HT1080 (cell line): ENCODE results near the gene TUBA8. TPM values are rescaled to one million over a fixed set of nuclear protein-coding genes. Genes with fewer than 3 reads are reported as not detected.
"Not testable (repeated sequence)": the region's sequence is repeated elsewhere in the genome, so short reads cannot be mapped to it uniquely, and the experiment has no call there.

Experiments
- DNase-seq: peaks from one replicate; pipeline ENCODE4 v3.0.0-alpha.2; 2015; ENCODE audit warnings: low read depth
- polyA plus RNA-seq, 2 experiments: library from polyadenylated mRNA; depleted of rRNA; stranded (reverse); fragments of >200 nt; gene quantifications; 2 replicates each; pipeline ENCODE4 v1.2.3, GENCODE V29; 2015
- total RNA-seq: library from RNA; depleted of rRNA; stranded (reverse); fragments of >200 nt; shearing (Covaris generic); gene quantifications from 2 replicates; pipeline ENCODE4 v1.2.3, GENCODE V29; 2014; rRNA removed

TUBA8 gene
- 0.06 and 0.17 TPM in 2 replicates for total RNA-seq
- polyA plus RNA-seq (2015; cell fraction: cytosol; rRNA removed), result 0.36 TPM in 1 of 2 replicates, not detected in the other
- 0.23 and 0.70 TPM in 2 replicates for polyA plus RNA-seq (2015; cell fraction: nucleus; rRNA removed)

DNA sequence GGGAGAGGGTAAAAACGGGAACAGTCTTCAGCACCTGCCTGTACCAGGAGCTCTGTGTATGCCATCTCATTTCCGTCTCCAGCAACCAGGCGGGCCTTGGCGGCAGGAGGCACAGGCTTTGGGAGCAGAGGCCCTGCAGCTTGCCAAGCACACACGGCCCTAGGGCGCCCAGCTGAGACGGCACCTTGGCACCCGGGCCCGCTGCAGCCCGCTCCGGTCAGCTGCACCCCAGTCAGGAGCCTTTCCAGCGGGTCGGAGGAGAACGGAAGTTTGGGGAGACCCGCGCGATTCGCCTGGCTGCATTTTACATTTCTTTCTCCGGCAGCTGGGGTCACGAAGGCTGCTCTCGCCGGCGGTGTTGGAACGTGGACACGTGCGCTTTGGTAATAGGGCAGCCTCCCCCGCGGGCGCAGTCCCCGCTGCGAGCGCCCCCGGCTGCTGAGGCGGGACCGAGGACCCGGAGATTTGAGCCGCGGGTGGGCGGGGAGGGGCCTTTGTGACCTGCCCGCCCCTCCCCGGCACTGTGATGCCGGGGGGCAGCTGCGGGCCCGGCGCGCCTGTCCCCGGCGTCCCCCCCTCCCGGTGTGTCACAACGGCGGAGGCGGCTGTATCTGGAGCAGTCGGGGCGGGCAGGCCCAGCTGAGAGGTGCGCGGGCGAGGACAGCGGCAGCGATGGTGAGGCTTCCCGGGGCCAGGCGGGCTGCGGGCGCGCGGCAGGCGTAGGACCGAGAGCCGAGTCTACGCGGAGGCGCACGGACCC lies at the start of gene TUBA8:
Gene TUBA8 (plus strand): TSS at position 616 of the 760 bp plus-strand sequence. CDS start 57 bp downstream, at position 673.
- no peak for DNase-seq

DNA sequence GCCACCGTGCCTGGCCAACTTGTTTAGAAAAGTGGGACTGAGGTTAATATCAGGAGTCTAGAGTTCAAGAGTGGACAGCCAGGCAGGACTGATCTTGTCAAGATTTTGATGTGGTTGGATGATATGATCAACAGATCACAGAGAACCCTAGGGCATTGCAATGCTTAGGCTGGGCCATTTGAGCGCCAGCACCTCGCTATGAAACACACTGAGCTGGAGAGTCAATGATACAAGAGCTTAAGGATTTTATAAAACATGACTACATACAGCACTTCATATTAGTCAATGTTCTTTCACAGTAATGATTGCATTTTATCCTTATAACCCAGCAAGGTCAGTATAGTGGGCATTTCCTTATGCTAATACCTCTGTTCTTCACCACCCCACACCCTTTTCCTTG lies 48.2 kb upstream of the TUBA8 start:
- DNase-seq, result no peak

DNA sequence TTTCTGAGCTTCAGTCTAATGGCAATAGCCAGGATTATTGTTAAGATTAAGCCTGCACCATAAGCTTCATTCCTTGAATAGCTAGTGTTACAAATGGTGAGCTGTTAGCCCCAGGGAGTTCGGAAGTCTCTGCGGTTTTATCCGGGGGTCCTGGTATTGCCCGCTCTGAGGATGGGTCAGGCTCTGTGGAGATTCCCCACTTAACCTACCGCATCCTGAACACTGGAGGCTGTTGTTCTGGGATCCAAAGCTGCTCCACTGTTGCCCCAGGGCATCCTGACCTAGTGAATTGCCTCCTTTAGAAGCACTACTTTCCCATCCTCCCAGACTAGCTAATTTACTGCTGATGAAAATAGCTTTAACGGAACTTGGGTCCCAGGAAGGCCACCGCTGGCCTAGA lies 47.3 kb upstream of the TUBA8 start:
- DNase-seq, result no peak

DNA sequence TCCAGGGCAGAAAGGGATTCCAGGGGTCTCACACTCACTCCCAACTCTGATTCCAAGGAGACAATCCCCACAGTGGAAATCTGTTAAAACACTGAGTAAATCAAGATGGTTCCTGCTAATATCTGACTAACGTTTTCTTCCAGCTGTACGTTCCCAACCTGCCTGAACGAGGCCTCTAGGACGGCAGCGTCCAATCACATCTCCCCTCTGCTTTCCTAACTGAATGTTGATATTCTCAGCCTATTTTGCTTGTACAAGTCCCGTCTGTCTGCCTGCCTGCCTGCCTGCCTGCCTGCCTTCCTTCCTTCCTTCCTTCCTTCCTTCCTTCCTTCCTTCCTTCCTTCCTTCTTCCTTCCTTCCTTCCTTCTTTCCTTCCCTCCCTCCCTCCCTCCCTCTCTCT lies 46.9 kb upstream of the TUBA8 start:
- not testable (repeated sequence) for DNase-seq

DNA sequence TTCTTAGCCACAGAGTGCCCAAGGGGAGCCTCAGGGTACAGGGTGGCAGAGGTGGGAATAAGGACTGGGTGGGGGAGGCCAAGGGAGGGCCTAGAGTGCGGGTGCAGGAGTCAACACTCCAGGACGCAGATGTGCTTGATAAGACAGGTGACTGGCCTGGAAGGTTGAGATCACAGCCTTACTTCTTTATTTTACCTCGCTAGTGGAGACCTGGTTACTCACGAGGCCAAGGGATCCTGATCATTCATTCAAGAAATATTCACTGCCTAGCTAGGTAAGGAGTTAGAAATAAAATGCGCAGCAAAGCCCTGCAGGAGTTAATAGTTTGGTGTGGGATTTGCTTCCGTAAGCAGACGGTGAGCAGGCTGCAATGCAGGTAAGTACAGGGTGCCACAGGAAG lies 46.0 kb upstream of the TUBA8 start:
- no peak for DNase-seq

DNA sequence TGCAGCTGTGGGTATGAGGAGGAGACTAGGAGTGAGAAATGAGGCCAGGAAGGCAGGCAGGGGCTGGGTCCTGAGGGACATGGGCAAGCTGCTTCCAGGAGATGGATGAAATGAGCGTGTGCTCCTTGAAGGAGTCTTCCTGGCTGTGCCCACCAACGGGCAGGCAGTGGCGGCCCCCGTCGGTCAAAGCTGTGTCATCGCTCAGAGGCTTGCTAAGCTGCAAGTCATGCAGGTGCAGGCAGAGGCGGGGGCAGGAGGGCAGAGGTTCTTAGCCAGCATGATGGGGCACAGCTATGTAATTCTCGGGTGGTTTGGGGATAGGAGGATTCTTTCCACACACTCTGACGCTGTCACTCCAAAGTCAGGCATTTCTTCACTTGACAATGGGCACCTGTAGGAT lies 45.4 kb upstream of the TUBA8 start:
- DNase-seq, result peak; percentile 36

DNA sequence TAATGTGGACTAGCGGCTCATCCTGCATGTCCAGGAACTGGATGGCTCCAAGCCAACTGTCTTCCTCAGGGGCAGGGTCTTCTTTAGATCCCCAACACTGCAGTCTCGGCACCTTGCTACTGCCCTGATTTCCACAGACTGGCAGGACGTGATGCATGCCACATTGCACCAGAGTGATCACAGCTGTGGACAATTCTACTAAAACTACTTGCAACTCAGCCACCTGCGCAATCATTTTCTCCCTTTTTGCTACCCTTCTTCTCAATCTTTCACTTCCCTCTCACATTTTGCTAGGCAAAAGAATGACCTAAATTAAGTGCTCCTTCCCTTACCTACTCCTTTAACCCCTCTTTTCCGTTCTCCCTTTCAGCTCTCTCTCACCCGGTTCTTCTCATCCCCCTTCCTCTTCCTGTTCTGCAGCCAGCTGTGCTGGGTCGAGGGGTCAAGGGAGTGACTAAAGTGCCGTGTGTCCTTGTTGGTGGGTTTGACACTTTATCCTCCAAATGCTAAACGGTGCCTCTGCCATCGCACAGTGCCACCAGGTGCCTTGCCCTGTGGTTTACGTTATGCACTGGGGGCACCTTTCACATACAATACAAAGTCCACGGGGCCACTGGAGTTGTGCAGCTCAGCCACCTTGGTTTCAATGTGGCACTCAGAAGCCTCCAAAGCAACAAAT lies 44.3 kb upstream of the TUBA8 start:
- no peak for DNase-seq

DNA sequence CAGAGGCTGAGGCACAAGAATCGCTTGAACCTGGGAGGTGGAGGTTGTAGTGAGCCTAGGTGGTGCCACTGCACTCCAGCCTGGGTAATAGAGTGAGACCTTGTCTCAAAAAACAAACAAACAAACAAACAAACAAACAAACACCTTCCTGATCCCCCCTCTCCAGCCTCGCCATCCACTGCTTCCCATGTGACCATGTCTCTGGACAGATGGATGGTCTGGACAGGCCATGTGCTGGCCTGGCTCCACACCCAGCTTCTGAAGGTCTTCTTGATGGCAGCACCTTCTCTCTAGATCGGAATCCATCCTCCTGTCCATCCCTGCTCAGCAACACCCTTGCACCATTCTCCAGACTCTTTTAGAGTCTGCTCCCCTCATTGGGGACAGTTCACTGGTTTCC lies 43.5 kb upstream of the TUBA8 start:
- DNase-seq, result no peak

DNA sequence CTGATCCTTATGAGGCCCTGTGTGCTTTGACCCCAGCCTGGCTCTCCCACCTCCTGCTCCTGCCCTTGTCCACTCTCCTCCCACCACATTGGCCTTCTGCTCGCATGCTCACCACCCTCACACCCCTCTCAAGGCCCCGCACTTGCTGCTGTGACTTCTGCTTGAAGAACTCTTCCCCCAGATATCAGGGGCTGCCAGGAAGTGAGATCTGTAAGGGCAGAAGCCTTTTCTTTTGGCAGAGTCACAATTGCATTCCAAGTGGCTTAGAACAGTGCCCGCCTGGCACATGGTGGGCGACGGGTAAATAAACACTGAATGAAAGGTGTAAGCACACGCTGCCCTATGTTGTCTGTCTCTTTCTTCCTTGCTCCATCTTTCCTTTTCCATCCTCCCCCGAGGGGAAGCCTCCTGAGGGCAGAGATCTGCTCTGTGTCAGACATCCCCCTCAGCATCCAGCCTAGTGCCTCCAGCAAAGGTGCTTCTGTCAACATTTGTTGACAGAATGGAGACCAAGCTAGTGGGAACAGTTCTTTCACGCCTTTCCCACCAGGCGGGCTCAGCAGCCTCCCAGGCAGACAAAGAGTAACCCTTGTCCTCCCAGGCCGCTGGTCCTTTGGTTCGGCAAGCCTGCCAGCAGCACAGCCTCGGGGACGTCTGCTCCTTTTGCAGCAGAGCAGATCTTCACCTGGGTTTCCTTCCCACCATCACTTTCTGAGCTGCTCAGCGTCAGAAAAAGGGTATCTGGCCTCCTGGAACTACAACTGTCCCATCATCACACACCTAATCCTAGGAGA lies 42.9 kb upstream of the TUBA8 start:
- no peak for DNase-seq

DNA sequence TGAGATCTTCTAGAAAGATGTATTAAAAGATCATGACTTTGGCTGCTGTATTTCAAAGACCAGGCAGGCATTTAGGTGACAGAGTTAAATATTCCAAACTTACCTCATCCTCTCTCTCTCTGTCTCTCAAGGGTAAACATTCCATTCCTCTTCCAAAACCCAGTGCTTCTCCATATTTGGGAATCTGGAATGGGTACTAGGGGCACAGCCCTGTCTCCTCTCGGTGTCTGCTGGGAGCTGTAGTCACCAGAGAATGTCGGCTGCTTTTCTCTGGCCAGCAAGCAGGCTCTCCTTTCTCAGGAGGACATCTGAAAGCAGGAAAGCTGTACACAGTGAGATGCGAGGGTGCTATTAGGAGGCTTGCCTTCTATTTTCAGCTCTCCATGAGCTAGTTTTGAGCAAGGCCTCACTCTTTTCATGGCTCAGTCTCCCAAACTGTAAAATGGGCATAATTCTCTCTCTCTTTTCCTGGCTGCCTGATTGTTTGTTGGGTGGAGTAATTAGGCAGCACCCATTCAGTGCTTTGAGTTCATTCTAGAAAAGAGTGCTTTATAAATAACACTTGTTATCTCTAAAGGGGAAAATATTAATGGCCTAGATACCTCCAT lies 42.1 kb upstream of the TUBA8 start:
- no peak for DNase-seq

DNA sequence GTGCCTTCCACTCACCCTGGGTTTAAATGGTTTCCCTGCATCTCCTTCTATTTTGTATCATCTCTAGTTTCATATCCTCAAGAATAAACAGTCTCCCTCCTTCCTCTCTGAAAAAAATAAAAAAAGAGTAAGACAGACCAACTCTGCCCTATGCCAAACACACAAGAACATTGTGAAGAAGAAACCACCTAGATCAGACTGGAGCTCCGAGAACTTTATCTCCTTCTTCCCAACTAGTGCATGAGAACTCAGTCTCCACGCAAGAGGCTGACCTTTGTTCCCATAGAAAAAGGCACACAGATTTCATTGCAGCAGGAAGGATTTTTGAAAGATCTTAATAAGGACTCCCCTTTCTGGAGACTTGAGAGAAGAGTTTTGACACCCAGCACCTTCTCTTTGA lies 41.6 kb upstream of the TUBA8 start:
- no peak for DNase-seq

DNA sequence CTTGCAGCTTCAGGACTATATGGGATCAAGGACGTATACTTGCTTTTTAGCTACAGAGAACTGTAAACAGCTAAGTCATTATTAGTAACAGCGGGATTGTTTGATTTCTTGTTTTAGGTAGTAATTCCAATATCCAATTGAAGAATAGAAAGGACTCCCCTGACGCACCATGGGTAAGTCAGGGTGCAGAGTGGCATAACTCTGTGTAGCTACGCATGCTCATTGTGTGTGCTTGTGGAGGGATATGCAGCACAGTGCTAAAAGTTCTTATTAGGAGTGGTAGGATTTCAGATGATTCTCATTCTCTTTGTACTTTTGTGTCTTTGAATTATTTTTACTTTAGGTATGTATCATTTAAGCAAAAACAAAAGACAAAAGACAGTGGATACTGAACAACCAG lies 40.6 kb upstream of the TUBA8 start:
- no peak for DNase-seq

DNA sequence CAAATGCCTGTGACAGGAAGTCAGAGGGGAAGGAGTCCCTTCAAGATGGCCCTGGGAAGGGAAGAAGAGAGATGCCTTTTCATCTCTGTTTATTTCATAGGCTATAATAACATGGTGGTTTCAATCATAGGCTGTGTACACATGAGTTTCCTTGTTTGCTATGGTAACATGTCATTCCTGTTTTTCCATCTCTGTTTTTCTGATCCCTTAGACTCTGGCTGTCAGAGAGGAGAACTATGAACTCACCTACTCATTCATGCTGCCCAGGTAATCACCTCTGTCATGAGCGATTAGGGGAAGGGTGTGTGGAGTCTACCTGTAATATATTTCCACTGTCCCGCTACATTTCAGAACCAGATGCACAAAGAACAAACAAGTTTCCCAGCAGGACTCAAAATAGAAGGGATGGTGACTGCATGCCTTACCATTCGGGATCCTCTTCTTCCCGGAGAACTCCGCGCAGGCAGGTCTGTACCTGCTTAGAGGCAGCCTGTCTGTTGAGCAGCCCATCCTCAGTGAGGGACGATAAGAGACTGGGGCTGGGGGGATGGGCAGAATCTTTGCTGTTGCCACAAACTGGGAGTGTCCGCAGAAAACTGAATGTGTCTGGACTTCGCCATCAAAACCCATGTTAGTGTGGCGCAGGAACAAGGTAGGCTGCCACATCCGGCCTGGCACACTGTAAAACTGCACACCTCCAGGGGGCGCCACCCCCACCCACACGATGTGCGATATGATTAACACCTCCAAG lies 39.9 kb upstream of the TUBA8 start:
- DNase-seq, result no peak

DNA sequence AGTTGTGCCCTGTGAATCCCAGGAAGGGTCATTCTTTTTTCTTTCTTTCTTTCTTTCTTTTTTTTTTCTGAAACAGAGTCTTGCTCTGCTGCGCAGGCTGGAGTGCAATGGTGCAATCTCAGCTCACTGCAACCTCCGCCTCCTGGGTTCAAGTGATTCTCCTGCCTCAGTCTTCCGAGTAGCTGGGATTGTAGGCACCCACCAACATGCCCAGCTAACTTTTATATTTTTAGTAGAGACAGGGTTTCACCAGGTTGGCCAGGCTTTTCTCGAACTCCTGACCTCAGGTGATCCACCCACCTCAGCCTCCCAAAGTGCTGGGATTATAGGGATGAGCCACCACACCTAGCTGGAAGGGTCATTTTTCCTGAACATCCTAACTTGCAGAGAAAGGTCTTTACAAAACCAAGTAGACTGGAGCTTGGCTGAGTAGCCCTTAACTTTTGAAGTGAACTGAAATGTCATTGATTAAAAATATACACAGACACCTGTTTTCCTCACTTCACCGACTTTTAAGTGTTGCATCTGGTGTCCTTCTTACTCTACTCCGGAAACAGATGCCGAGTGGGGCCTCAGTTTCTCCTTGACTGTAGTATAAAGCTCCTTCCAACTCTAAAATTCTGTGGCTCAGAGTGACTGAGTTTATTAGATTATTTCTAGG lies 39.2 kb upstream of the TUBA8 start:
- not testable (repeated sequence) for DNase-seq

DNA sequence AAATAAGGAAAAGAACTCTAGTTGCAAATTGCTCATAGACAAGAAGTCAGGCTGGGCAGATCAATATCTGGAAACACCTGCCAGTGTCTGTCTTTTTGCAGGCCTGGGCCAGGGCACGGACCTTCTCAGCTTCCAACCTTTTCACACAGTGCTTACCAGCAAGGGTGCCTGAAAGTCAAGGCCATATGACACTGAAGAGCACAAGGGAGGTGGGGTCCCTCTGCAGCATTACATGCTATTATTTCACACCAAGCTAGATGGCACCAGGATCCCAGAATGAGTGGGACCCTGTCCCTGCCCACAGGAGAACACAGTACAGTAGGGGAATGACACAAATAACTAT lies 38.7 kb upstream of the TUBA8 start:
- no peak for DNase-seq

DNA sequence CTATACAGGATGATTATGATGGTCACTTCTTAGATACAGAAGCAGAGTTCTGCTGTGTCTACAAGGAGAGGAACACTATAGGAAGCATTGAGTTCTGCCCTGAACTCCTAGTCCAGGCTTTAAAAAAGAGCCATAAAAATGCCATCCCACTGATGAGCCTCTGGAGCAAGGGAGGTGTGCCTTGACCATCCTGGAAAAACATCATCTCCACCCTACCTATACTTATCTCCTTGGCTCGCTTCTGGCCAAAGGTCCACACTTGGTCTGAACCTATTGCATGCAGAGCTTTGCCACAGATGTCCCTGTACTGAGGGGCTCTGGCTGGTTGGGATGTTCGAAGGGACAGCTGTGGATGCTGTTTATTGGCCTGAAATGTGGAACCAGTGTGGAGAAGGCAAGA lies 37.1 kb upstream of the TUBA8 start:
- DNase-seq, result no peak

DNA sequence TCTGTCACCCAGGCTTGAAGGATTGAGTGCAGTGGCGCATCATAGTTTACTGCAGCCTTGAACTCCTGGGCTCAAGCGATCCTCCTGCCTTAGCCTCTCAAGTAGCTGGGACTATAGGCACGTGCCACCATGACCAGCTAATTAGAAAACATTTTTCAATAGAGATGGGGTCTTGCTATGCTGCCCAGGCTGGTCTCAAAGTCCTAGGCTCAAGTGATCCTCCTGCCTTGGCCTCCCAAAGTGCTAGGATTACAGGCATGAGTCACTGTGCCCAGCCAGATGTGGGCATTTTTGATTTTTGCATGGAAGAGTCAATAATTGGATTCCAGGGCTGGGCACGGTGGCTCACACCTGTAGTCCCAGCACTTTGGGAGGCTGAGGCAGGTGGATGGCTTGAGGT lies 36.7 kb upstream of the TUBA8 start:
- DNase-seq, result not testable (repeated sequence)

DNA sequence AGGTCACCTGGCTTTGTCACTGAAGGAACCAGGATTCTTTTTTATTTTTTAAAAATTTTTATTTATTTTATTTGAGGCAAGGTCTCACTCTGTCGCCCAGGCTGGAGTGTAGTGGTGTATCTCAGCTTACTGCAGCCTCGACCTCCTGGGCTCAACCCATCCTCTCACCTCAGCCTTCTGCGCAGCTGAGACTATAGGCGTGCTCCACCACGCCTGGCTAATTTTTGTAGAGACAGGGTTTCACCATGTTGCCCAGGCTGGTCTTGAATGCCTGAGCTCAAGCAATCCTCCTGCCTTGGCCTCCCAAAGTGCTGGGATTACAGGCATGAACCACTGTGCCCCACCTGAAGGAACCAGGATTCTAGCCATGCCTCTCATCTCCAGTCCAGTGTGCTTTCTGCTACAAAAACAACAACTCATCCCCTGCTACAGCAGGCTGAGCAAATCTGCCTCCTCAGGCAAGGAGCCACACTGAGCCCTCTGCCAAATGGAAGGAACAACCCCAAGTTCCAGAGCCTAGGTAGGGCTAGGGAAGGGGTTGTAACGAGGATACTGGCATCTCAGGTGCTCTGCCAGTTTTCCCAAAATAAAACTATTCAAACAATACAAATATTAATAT lies 35.4 kb upstream of the TUBA8 start:
- no peak for DNase-seq

DNA sequence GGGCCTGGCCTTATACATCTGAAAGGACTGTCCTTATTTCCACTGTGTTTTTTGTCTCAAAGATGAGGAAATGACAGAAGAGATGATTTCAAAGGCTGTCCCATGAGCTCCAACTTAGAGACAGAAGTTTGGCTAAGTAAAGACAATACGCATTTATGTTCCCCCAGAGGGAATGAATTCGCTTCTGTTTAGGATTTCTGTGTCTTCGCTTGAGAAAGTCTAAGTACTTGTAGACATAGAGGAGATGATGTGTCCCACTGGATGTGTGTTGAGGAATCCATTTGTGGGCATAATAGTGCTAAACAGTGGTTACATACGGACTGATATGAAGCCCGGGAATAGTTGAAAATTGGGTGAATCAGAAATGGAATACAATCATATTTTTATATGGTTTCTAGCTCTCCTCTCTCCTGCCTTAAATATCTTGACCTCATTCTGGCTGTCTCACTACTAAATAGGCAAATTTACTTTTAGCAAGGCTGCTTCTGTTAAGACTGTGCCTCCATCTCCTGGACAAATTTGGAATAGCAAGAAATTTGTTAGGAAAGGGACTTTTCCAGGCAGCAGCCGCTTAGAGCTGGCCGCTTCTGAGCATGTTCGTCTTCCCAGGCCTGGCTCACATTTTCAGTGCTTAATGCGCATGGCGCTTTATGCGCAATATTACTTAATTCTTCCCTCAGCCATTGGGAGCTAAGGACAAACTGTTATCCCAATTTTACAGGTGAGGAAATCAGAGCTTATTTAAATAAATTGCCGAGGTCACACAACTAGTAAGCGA lies 34.7 kb upstream of the TUBA8 start:
- DNase-seq, result peak; percentile 86
